GM12892 (cell line): ENCODE results near the gene LTN1.

Experiments
- POLR2A ChIP-seq: IDR thresholded peaks from 2 replicates; pipeline ENCODE4 v1.6.1; 2011; ENCODE audit warnings: low read depth, low read length, control low read depth
- TAF1 ChIP-seq: IDR thresholded peaks from 2 replicates; pipeline ENCODE4 v1.6.1; 2011; ENCODE audit warnings: low read depth, mild to moderate bottlenecking, control low read depth, low read length, borderline replicate concordance

- no peak for TF ChIP-seq TAF1
- no peak for TF ChIP-seq POLR2A
Measured at GRCh38 chr21:28922368-28922767, 70.3 kb downstream of the LTN1 start.
